Measurements from ENCODE around the gene CAPN11. TPM values are rescaled to one million over a fixed set of nuclear protein-coding genes. Genes with fewer than 3 reads are reported as not detected.

Gene CAPN11
- total and polyA plus RNA-seq, 2 of the 4 experiments (the other 2 are of a cell fraction): not detected

GRCh38 chr6:44224965-44225305 lies 66.3 kb downstream of the CAPN11 start:
- Histone ChIP-seq H4K8ac (ENCODE audit: low read depth in 2 of 2, low read length in 2 of 2) (no peak overlapping the region), H3K9me3 (ENCODE audit: control insufficient read depth, insufficient read depth, low read length) (no peaks in the 10 kb centered on the region), H2AK5ac (ENCODE audit: low read depth, low read length) (no peak overlapping the region), H2AK9ac (replicated peaks; ENCODE audit: low read depth, low read length, poor library complexity) (no peak overlapping the region), H4K20me1 (ENCODE audit: insufficient read depth, low read length) (no peaks in the 10 kb centered on the region), H4K91ac (ENCODE audit: insufficient read depth, low read depth, low read length) (no peak overlapping the region), H3K36me3 (ENCODE audit: control insufficient read depth, insufficient read depth, low read length) (no peaks in the 10 kb centered on the region), H2BK15ac (ENCODE audit: low read depth, low read length) (no peak overlapping the region), H2BK5ac (ENCODE audit: low read depth, low read length, poor library complexity, severe bottlenecking) (no peak overlapping the region), H3K27me3 (ENCODE audit: control insufficient read depth, insufficient read depth, low read length) (no peaks in the 10 kb centered on the region), H3K4me3 (ENCODE audit: insufficient read depth, low read depth, low read length) (no peak overlapping the region), H3K56ac (ENCODE audit: extremely low read depth, insufficient read depth, low read length) (no peak overlapping the region), H3K9ac (ENCODE audit: low read depth, low read length) (no peak overlapping the region), H3K9me1 (ENCODE audit: insufficient read depth, low read length) (peaks cover 4% of the 10 kb centered on the region; the same call in 1 of the 2 replicates), H2BK20ac (ENCODE audit: low read depth, low read length) (no peak overlapping the region), H3K27ac (ENCODE audit: insufficient read depth, low read length) (no peak overlapping the region), H4K5ac (ENCODE audit: low read depth, low read length) (no peak overlapping the region), H3K4me1 (ENCODE audit: control insufficient read depth, insufficient read depth, low read length) (peaks cover 16% of the 10 kb centered on the region), H3K4ac (ENCODE audit: low read depth, low read length) (no peak overlapping the region), H3K14ac (replicated peaks; ENCODE audit: low read depth, low read length) (no peak overlapping the region), H3K18ac (ENCODE audit: low read depth, low read length) (no peak overlapping the region), H2BK120ac (ENCODE audit: low read depth, low read length) (no peak overlapping the region), H3K23ac (ENCODE audit: low read depth, low read length) (no peak overlapping the region), H3K79me1 (ENCODE audit: low read depth in 1 of 2, low read length in 2 of 2) (peaks cover 0 to 8% of the 10 kb centered on the region in 2 experiments; a peak in 1 of 4 replicates), H2AFZ (replicated peaks; ENCODE audit: low read length, poor library complexity) (no peak overlapping the region), H3K4me2 (ENCODE audit: low read depth, low read length) (no peak overlapping the region)
- ChIA-PET CTCF (interaction anchor here (4.1 kb wide), 1 partner anchor 10 kb away, joined by 20 read pairs; no protein-coding TSS in a partner anchor), POLR2A (ENCODE audit: unreplicated experiment) (no interaction called here)
- dilution Hi-C loops (cut with HindIII; ENCODE audit: low sequenced_read_pairs, unreplicated experiment) (no loop called here), in situ Hi-C loops (cut with MboI; ENCODE audit: low sequenced_read_pairs) (no loop called here), intact Hi-C loops (cut with micrococcal nuclease) (no loop called here)
- no TSS peak for BruUV-seq (replicated peaks)
- ATAC-seq (ENCODE audit: low read depth): no peak
- DNase-seq: no peak
- no CpG with 5 or more reads among the region's 4 CpGs for WGBS, 2 experiments (ENCODE audit: extremely low coverage in 2 of 2, insufficient read length in 1 of 2)
- TF ChIP-seq MAZ (IDR thresholded peaks at IDR 0.05; ENCODE audit: borderline replicate concordance, low read depth, low read length) (no peak), NFE2L2 (IDR thresholded peaks at IDR 0.05; ENCODE audit: low read depth, low read length) (no peak), USF2 (IDR thresholded peaks at IDR 0.05; ENCODE audit: low read depth, low read length) (no peak)
